ENCODE data around the gene NARS2.
A peak's percentile ranks its signal among the peaks of the same experiment; 100 is the strongest.

NARS2 gene

GRCh38 chr11:78399136-78399535 lies 175.5 kb downstream of the NARS2 start:
- Histone ChIP-seq H2AK5ac (ENCODE audit: low read length, severe bottlenecking) (no peak overlapping the region), H3K9me3 (ENCODE audit: control insufficient read depth, low read length) (no peaks in the 10 kb centered on the region), H3K4me3 (ENCODE audit: insufficient read depth in 1 of 2, low read depth in 1 of 2, low read length in 2 of 2) (no peak overlapping the region), H3K27me3 (ENCODE audit: control insufficient read depth in 1 of 2, insufficient read depth in 1 of 2, low read length in 2 of 2) (no peaks in the 10 kb centered on the region), H2BK5ac (ENCODE audit: low read depth, low read length, poor library complexity, severe bottlenecking) (no peak overlapping the region), H4K91ac (ENCODE audit: low read length) (no peak overlapping the region), H2AFZ (ENCODE audit: low read depth, low read length) (no peak overlapping the region), H3K23ac (ENCODE audit: low read length in 2 of 2) (no peak overlapping the region), H3K27ac (ENCODE audit: low read length, poor library complexity, severe bottlenecking) (no peak overlapping the region), H4K8ac (ENCODE audit: low read length) (no peak overlapping the region), H2BK15ac (ENCODE audit: low read depth, poor library complexity, severe bottlenecking) (no peak overlapping the region), H2BK12ac (ENCODE audit: low read length in 2 of 2) (no peak overlapping the region), H3K4me2 (ENCODE audit: low read length, poor library complexity, severe bottlenecking) (no peak overlapping the region), H3K36me3 (ENCODE audit: control insufficient read depth in 1 of 2, insufficient read depth in 2 of 2, low read depth in 1 of 2, low read length in 2 of 2) (no peaks in the 10 kb centered on the region), H3K4ac (ENCODE audit: low read depth in 1 of 2, low read length in 2 of 2) (peak overlapping the region in 1 of 2 experiments; percentile 20), H3K79me1 (replicated peaks; ENCODE audit: low read length, poor library complexity, severe bottlenecking) (peaks cover 36% of the 10 kb centered on the region), H3K9ac (ENCODE audit: low read length) (no peak overlapping the region), H3K18ac (ENCODE audit: low read depth in 1 of 2, low read length in 2 of 2) (no peak overlapping the region), H3K4me1 (ENCODE audit: control insufficient read depth, insufficient read depth, low read depth, low read length) (no peaks in the 10 kb centered on the region), H3K14ac (ENCODE audit: low read length in 2 of 2) (no peak overlapping the region), H2BK120ac (ENCODE audit: low read depth, low read length) (no peak overlapping the region)
- 60% methylated on average over 4 of the region's 4 CpGs for WGBS
- DNase-seq: no peak

DNA sequence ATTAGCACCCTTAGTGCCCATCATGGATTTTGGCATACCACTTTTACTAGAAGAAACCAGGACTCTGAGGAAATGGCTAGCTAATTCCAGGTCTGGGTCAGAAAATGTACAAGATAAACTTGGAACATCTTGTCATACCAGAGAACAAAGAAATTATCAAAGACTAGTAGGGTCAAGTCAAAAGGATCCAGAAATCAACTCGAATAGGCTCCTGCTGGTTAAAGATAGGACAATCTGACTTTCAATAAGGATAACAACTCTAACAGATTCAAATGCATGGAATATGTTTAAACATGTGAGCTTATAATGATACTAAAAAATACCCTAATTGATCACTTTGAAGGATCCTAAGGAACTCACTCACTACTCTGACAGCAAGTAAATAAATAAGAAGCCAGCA lies 175.9 kb downstream of the NARS2 start:
- DNase-seq: no peak
- no peak overlapping the region for H2AK5ac ChIP-seq (ENCODE audit: low read length, severe bottlenecking)
- H3K4me3 ChIP-seq (ENCODE audit: insufficient read depth in 1 of 2, low read depth in 1 of 2, low read length in 2 of 2): no peak overlapping the region
- H4K91ac ChIP-seq (ENCODE audit: low read length): no peak overlapping the region
- H2AFZ ChIP-seq (ENCODE audit: low read depth, low read length): no peak overlapping the region
- H3K27me3 ChIP-seq (ENCODE audit: control insufficient read depth in 1 of 2, insufficient read depth in 1 of 2, low read length in 2 of 2): no peaks in the 10 kb centered on the region
- H2BK5ac ChIP-seq (ENCODE audit: low read depth, low read length, poor library complexity, severe bottlenecking): no peak overlapping the region
- H2BK120ac ChIP-seq (ENCODE audit: low read depth, low read length): no peak overlapping the region
- H3K36me3 ChIP-seq (ENCODE audit: control insufficient read depth in 1 of 2, insufficient read depth in 2 of 2, low read depth in 1 of 2, low read length in 2 of 2): no peaks in the 10 kb centered on the region
- H3K4ac ChIP-seq (ENCODE audit: low read depth in 1 of 2, low read length in 2 of 2): no peak overlapping the region
- no peaks in the 10 kb centered on the region for H3K4me1 ChIP-seq (ENCODE audit: control insufficient read depth, insufficient read depth, low read depth, low read length)
- WGBS: 100% methylated on average over 1 of the region's 1 CpG
- H3K79me1 ChIP-seq (replicated peaks; ENCODE audit: low read length, poor library complexity, severe bottlenecking): peaks cover 38% of the 10 kb centered on the region
- no peak overlapping the region for H3K9ac ChIP-seq (ENCODE audit: low read length)
- H2BK15ac ChIP-seq (ENCODE audit: low read depth, poor library complexity, severe bottlenecking): no peak overlapping the region
- H3K9me3 ChIP-seq (ENCODE audit: control insufficient read depth, low read length): no peaks in the 10 kb centered on the region
- H3K4me2 ChIP-seq (ENCODE audit: low read length, poor library complexity, severe bottlenecking): no peak overlapping the region
- H3K14ac ChIP-seq (ENCODE audit: low read length in 2 of 2): no peak overlapping the region
- no peak overlapping the region for H2BK12ac ChIP-seq (ENCODE audit: low read length in 2 of 2)
- H3K27ac ChIP-seq (ENCODE audit: low read length, poor library complexity, severe bottlenecking): no peak overlapping the region
- no peak overlapping the region for H3K18ac ChIP-seq (ENCODE audit: low read depth in 1 of 2, low read length in 2 of 2)
- no peak overlapping the region for H4K8ac ChIP-seq (ENCODE audit: low read length)
- no peak overlapping the region for H3K23ac ChIP-seq (ENCODE audit: low read length in 2 of 2)

- WGBS: 92% methylated on average over 2 of the region's 3 CpGs
- no peak overlapping the region for H2AFZ ChIP-seq (ENCODE audit: low read depth, low read length)
- H2AK5ac ChIP-seq (ENCODE audit: low read length, severe bottlenecking): no peak overlapping the region
- H4K91ac ChIP-seq (ENCODE audit: low read length): no peak overlapping the region
- H3K36me3 ChIP-seq (ENCODE audit: control insufficient read depth in 1 of 2, insufficient read depth in 2 of 2, low read depth in 1 of 2, low read length in 2 of 2): no peaks in the 10 kb centered on the region
- H3K4me1 ChIP-seq (ENCODE audit: control insufficient read depth, insufficient read depth, low read depth, low read length): no peaks in the 10 kb centered on the region
- no peak overlapping the region for H2BK12ac ChIP-seq (ENCODE audit: low read length in 2 of 2)
- H2BK5ac ChIP-seq (ENCODE audit: low read depth, low read length, poor library complexity, severe bottlenecking): no peak overlapping the region
- no peak overlapping the region for H3K4ac ChIP-seq (ENCODE audit: low read depth in 1 of 2, low read length in 2 of 2)
- H3K27me3 ChIP-seq (ENCODE audit: control insufficient read depth in 1 of 2, insufficient read depth in 1 of 2, low read length in 2 of 2): no peaks in the 10 kb centered on the region
- no peak overlapping the region for H3K18ac ChIP-seq (ENCODE audit: low read depth in 1 of 2, low read length in 2 of 2)
- peak; percentile 32 for DNase-seq
- H3K27ac ChIP-seq (ENCODE audit: low read length, poor library complexity, severe bottlenecking): no peak overlapping the region
- H3K4me2 ChIP-seq (ENCODE audit: low read length, poor library complexity, severe bottlenecking): no peak overlapping the region
- H2BK120ac ChIP-seq (ENCODE audit: low read depth, low read length): no peak overlapping the region
- H3K9ac ChIP-seq (ENCODE audit: low read length): no peak overlapping the region
- H3K23ac ChIP-seq (ENCODE audit: low read length in 2 of 2): no peak overlapping the region
- H3K9me3 ChIP-seq (ENCODE audit: control insufficient read depth, low read length): no peaks in the 10 kb centered on the region
- H3K14ac ChIP-seq (ENCODE audit: low read length in 2 of 2): no peak overlapping the region
- no peak overlapping the region for H2BK15ac ChIP-seq (ENCODE audit: low read depth, poor library complexity, severe bottlenecking)
- H4K8ac ChIP-seq (ENCODE audit: low read length): no peak overlapping the region
- peaks cover 32% of the 10 kb centered on the region for H3K79me1 ChIP-seq (replicated peaks; ENCODE audit: low read length, poor library complexity, severe bottlenecking)
- H3K4me3 ChIP-seq (ENCODE audit: insufficient read depth in 1 of 2, low read depth in 1 of 2, low read length in 2 of 2): no peak overlapping the region
These were observed 177.3 kb downstream of the NARS2 start for GRCh38 chr11:78397398-78397797.

- Histone ChIP-seq H2AK5ac (ENCODE audit: low read length, severe bottlenecking) (no peak overlapping the region), H2BK15ac (ENCODE audit: low read depth, poor library complexity, severe bottlenecking) (no peak overlapping the region), H2BK5ac (ENCODE audit: low read depth, low read length, poor library complexity, severe bottlenecking) (no peak overlapping the region), H3K4me1 (ENCODE audit: control insufficient read depth, insufficient read depth, low read depth, low read length) (no peaks in the 10 kb centered on the region), H3K4ac (ENCODE audit: low read depth in 1 of 2, low read length in 2 of 2) (no peak overlapping the region), H3K27me3 (ENCODE audit: control insufficient read depth in 1 of 2, insufficient read depth in 1 of 2, low read length in 2 of 2) (no peaks in the 10 kb centered on the region), H4K8ac (ENCODE audit: low read length) (no peak overlapping the region), H3K23ac (ENCODE audit: low read length in 2 of 2) (no peak overlapping the region), H4K91ac (ENCODE audit: low read length) (no peak overlapping the region), H3K18ac (ENCODE audit: low read depth in 1 of 2, low read length in 2 of 2) (no peak overlapping the region), H3K79me1 (replicated peaks; ENCODE audit: low read length, poor library complexity, severe bottlenecking) (peaks cover 32% of the 10 kb centered on the region), H2AFZ (ENCODE audit: low read depth, low read length) (no peak overlapping the region), H3K4me3 (ENCODE audit: insufficient read depth in 1 of 2, low read depth in 1 of 2, low read length in 2 of 2) (no peak overlapping the region), H2BK12ac (ENCODE audit: low read length in 2 of 2) (no peak overlapping the region), H2BK120ac (ENCODE audit: low read depth, low read length) (no peak overlapping the region), H3K9me3 (ENCODE audit: control insufficient read depth, low read length) (no peaks in the 10 kb centered on the region), H3K9ac (ENCODE audit: low read length) (no peak overlapping the region), H3K36me3 (ENCODE audit: control insufficient read depth in 1 of 2, insufficient read depth in 2 of 2, low read depth in 1 of 2, low read length in 2 of 2) (no peaks in the 10 kb centered on the region), H3K14ac (ENCODE audit: low read length in 2 of 2) (no peak overlapping the region), H3K27ac (ENCODE audit: low read length, poor library complexity, severe bottlenecking) (no peak overlapping the region), H3K4me2 (ENCODE audit: low read length, poor library complexity, severe bottlenecking) (no peak overlapping the region)
- DNase-seq: no peak
- 100% methylated on average over 1 of the region's 1 CpG for WGBS
These were observed 179.1 kb downstream of the NARS2 start for GRCh38 chr11:78395597-78395996.

Measured in mesenchymal stem cell (in vitro differentiated cells and primary cell).